EH (cell line): ENCODE data around the gene HPS3.

ENCODE experiments used
- DNase-seq: peaks from one replicate; pipeline ENCODE4 v3.0.0-alpha.2; 2015; ENCODE audit warnings: low read depth

Gene HPS3

DNA sequence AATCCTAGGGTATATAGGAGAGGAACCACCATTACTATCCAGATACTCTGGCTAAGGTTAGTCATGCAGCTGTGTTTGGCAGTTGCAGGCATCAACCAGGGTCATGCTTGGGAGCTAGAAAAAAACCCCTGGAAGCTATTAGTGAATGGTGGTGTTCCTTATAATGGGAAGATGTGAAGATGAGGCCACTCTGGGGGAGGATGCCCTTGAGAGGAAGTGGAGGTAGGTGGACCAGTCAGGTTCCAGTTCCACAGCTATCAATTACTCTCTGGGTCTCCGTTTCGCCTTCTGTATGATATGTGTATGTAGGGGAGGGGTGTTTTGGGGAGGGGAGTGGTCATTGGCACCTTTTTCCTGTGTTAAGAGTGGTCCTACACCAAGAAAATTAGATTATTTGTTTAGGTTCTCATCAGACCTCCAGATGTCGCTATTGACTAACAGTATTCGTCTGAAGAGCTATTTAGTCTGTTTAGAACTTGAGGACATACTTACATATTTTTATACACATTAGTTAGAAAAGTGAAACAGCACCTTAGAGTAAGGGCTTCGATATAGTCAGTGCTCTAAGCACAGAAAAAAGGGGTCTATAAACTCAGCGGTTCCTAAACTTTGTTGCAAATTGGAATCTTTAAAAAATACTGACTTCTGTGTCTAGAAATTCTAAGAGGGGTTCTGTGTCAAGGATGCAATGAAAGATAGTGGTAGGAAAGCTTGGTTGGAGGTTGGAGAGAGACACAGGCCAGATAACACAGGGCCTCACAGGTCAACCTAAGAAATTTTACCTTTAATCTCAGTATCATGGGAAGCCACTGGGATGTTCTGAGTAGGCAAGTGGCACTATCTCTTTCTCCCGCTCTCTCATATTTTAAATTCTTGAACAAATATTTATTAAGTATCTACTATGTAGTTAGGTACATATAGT, 9.1 kb upstream of the HPS3 start:
- peak; percentile 71 for DNase-seq

DNA sequence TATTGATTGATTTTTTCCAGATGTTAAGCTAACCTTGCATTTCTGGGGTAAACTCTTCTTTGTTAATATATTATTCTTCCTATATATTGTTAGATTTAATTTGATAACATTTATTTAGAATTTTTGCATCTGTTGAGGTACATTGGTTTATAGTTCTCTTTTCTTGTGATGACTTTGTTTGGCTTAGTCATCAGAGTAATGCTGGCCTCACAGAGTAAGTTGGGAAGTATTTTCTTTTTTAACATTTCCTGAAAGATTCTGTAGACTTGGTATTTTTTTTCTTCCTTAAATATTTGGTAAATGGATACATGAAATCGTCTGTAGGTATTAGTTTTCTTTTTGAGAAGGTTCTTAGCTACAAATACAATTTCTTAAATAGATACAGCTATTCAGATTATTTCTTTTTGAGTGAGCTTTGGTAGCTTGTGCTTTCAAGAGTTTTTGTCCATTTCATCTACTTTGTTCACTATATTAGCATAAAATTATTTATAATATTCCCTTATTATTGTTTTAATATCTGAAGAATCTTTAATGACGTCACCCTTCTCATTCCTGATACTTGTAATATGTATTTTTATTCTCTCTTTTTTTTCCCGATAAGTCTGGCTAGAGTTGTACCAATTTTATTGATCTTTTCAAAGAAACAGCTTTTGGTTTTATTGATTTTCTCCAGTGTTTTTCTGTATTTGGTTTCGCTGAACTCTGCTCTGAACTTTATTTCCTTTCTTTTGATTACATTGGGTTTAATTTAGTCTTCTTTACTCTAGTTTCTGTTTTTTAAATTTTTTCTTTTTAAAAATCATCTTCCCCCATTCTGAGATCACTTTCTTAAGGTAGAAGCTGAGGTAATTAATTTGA, 6.5 kb upstream of the HPS3 start:
- DNase-seq: peak; percentile 17

DNA sequence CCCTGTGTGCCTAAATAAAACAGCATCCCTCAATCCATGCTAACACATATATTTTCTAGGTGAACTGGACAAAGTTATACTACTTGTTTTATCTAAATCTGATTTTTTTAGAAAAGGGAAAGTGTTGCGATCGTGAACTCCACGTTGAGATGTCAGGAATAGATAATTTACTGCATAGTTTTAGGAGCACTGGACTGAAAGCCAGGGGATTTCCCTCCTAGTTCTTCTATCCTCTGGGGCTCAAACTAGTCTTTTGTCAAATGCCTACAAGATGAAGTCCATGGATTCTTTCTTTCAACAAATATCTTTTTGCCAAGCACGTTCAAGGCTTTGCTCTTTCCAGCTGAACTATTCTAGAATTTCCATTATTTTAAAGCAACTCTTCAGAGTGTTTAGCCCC, 617 bp upstream of the HPS3 start:
- peak; percentile 33 for DNase-seq

DNA sequence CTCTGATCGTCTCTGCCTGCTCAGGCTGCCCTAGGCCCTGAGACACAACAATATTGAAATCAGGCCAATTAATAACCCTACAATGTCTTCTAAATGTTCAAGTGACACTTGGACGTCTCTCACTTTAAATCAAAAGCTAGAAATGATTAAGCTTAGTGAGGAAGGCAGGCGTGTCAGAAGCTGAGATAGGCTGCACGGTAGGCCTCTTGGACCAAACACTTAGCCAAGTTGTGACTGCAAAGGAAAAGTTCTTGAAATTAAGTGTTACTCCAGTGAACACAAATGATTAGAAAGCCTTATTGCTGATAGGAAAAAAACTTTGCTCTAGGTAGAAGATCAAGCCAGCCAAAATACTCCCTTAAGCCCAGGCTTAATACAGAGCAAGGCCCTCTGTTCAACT, 2.2 kb downstream of the HPS3 start:
- DNase-seq: no peak

DNA sequence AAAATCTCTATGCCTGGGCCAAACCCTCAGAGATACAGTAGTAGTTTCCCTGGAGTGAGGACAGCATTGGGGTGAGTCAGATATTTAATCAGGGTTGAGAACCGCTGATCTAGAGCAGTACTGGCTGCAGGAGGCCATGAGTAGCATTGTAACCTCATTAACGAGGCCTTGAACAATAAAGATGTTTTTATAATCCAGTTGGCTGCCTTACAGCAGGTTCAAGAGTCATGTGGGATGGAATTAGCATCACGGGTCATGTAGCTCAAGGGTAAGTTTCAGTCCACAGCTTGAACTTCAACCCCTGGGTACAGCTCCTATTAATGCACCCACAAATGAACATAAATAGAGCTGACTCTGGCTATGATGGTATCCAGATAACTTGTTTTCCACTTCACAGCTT, 5.1 kb downstream of the HPS3 start:
- DNase-seq: peak; percentile 78

DNA sequence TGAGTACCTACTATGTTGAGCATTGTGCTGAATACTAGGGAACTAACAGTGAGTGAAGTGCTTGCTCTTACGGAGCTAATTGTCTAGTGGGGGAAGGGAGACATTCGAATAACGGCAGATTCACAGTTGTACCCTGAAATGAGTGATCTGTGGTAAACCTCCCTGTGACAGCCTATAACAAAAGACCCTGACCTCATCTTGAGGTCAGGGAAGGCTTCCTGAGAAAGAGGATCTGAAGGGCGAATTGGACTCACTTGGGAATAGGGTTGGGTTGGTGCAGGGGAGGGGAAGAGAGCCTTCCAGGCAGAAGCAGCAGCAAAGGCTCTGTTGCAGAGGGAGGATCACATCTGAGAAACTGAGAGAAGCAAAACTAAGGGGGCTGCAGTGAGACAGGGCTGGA, 13.2 kb downstream of the HPS3 start:
- DNase-seq: no peak

DNA sequence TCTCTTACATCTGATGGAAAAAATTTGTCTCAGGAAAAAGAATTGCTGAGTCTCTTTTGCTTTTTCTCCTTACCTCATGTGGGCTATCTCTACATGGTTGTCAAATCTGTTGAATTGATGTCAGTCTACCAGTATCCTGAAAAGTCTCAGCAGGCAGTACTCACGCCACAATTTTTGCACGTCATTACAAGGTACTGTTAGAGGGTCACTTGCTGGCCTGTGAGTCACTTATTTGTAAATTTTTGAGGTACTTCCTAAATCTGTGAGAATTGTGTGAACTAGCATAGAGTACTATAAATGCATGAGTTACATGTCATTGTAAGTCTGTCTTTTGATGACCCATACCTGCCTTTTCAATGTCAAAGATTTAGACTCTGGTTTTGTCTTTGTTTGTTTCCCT, 15.9 kb downstream of the HPS3 start:
- no peak for DNase-seq

DNA sequence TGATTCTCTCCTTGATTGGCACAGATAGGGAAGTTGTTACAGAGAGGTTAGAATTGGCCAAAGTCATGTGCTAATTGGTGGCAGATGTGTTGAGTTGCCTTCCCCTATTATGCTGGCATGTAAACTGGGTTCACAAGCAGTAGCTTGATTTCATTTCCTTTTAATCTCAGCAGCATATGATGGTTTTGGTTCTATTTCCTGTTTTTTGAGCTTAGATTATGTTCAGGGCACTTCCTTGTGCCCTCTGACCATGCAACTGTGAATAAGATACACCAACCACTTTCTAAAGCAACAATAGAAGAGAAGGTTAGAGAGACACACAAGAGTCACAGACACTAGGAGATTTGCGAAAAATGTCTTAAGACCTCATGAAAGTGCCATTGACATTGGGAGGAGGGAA, 16.5 kb downstream of the HPS3 start:
- DNase-seq: peak; percentile 3

DNA sequence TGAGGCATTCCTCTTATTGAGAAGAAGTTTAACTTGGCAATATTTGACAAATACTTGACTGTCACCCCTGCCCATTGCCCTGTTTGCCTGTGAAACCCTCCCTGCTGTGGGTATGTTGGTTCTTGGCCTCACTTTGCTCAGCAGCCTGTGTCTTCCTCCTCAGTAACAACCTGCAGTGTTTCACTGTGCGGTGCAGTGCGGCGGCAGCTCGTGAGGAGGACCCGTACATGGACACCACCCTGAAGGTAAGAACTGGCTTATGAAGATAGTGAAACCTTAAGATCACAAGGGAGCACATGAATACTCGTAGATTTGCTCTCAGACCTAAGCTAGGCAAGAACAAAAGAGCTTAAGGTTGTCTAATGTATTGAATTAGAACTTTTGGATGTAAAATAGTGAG, 21.0 kb downstream of the HPS3 start:
- no peak for DNase-seq

DNA sequence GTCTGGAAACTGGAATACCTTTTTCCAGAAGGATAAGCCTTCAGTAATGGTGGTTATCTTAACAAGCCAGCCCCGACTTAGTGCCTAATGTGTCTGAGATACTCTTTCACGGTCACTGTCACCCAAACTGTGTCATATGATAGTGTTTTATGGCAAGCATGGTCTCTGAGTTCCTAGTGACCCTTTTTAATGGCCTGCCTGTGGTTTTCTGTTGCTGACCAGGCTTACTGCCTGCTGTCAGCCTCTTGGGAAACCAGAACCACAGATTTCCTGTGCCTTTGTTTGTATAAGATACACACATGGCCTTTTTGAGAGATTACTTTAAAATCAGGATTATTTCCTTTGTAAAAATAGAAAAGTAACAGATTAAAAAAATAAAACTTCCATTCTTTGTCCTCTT, 22.4 kb downstream of the HPS3 start:
- DNase-seq: peak; percentile 84

DNA sequence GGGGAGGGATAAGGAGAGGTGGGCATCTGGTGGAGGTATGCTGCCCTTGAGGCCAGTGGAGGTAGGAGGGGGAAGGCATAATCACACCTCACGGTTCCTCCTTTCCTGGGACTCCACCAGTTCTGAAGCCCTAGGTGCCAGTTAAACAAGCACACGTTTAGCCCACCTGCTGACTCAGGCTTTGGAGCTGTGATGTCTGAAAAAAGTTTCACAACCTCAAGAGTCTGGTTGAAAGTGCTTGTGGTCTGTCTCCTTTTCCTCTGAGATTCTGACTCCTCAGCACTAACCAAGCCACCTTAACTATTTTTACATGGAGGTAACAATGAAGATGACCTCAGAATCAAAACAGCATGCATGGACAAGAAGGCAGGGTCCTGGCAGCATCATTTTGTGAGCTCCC, 23.0 kb downstream of the HPS3 start:
- DNase-seq: peak; percentile 41

DNA sequence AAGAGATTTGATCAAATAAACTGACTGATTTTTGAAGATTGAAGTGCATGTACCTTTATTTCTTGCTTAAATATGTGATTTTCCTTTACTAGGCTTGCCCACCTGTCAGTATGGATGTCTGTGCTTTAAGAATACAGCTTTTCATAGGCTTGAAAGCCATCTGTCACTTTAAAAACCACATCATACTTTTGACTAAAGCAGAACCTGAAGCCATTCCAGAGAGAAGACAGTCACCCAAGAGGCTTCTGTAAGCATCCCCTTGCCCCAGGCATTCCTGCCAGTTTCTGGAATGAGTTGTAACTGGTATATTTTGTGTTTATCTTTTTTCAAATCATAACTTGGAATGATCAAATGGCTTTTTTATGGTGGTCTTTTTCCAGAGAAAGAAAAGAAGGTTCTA, 24.0 kb downstream of the HPS3 start:
- peak; percentile 41 for DNase-seq

DNA sequence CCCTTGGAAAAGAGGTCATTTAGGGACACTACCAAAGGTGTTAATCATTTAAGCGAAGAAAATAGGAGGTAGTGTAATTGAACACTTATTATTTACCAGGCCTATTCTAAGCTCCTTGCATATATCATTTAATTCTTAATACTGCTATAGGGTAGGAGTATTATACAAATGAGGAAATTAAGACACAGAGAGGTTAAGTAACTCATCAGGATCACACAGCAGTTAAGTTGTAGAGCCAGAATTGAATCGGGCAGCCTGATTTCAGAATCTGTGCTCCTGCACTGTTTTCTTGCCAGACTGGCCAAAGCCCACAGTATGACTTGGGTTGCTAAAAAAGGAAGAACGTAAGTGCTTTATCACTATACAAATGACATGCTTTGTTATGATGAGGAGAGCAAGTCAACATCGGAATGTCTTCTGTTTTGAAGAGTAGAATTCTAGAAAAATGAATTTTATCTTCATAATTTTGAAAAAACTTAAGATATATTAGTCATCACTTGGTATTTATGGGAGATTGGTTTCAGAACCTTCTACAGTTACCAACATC, 31.4 kb downstream of the HPS3 start:
- DNase-seq: no peak

DNA sequence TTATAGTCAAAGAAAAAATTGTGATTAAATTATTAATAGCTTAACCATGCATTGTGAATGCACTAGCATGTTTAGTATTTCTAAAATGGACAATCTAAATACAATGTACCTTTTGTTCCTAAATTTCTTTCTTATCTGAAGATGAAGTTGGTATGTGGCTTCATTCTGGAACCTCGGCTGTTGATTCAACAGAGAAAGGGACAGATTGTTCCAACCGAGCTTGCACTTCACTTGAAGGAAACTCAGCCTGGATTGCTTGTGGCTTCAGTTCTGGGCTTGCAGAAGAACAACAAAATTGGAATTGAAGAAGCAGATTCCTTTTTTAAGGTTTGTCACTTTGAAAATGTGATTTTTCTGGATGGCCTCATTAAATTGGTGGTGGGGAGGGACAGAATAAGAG, 32.6 kb downstream of the HPS3 start:
- no peak for DNase-seq

DNA sequence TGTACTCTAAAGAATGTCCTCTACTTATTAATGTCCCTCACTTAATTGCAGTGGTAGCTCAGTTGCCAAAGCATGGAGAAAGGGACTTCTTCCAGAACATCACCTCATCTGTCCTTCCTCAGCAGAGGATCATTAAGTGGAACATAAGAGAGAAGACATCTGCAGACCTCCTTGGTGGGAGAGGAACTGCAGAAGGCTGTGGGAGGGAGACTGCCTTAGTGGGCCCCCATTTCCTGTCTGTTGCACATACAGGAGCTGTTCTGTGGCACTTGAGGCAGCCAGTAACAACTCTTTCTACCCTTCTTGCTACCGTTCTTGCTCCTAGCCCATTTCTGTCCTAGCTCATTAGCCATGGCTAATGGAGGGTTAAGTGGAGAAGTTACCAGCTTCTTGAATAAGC, 33.6 kb downstream of the HPS3 start:
- no peak for DNase-seq

DNA sequence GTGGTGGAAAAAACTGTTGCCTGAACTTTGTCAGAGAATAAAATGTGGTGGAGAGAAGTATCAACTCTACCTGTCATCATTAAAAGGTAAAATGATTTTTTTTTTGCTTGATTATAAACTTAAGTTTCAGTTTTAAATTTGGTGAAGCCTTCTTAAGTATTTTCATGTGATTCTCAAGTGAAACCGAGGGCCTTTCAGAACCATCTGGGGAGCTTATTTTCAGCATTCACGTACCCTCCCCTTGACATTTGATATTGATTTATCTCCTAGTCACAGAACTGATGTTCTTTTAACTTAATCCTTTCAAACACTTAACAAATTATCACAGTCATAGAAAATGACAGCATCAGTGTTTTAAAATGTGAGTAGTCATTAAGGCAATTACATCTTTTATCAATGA, 38.5 kb downstream of the HPS3 start:
- DNase-seq: no peak

DNA sequence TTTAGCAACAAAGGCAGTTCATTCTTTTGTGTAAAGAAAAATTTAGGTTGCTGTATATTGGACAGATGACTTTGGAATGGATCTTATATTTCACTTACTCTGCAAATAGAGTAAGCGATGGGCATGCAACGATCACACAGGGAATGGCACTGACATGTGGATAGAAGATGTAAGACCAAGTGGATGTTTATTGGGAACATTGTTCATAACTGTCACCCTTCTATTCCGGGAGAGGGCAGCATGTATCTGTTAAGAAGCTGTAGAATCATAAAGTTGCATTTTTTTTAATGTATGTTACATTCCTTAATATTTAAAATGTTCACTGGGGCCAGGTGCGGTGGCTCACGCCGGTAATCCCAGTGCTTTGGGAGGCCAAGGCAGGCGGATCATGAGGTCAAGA, 41.2 kb downstream of the HPS3 start:
- DNase-seq: no peak

DNA sequence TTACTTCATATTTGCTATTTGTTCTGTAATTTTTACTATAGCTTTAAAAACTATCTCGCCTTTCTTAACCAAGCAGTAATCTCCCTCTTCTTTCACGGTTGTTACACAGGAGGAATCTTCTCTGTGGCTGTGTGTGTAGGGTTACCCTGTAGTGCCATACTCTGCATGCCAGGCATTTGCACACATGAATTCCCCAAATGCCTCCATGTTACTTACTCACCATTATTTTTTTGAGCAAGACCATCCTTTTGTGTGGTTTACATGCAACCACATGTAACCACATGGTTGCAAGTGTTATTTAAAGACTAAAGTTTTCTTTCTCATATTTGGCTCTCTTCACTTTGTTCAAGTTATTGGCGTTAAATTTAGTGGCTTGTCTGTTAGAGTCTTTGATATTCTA, 45.5 kb downstream of the HPS3 start:
- DNase-seq: peak; percentile 52

DNA sequence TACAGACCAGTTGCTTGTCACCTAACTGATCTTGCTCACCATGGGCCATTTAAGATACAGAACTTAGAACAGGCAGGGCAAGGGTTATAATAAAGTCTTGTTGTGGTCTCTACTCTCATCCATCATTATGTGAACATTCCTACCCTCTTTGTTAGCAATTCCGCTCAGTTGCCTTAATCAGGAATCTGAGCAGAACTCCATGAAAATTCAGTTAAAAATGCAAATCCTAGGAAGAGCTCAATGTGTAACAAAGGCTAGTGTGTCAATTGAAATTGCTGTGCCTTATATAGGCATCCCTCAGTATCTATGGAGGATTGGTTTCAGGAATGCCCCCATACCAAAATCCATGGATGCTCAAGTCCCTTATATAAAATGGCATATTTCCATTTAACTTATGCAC, 47.7 kb downstream of the HPS3 start:
- no peak for DNase-seq

DNA sequence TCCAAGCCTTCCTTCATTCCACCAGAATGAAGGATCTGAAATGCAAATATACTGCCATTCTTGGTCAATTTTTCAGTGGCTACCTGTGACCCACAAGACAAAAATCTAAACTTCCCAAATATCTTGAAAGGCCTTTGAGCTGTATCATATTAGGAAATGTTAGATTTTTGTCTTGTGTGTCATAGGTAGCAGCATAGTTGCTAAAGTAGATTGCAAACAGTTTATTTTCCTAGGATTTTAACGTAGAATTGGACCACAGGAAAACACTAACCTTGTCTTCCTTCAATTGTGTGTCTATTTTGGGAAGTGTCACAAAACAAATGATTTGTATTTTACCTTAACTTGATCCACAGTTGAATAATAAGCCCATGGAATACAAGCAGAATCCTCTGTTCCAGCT, 49.8 kb downstream of the HPS3 start:
- peak; percentile 81 for DNase-seq

DNA sequence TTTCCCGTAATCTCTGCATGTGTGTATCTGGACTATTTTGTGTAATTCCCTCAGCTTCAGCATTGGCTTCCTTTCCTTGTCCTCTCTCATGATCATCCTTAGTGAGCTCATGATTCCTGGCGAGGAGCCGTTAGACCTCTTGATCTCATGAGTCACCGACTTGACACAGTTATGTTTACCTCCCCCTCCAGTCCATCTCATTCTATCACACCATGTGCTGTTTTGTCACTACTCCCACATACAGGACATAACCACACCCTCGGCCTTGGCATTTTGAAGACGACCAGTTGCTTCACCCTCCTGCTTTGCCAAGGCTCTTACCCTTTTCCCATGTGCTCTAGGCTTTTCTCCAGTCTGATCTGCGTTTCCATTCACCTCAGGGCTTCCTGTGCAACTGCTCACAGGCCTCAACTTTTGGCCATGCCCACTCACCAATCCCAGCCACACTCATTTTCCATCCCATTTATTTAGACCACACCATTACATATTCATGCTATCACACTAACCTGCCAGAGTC, 50.7 kb downstream of the HPS3 start:
- DNase-seq: peak; percentile 99

DNA sequence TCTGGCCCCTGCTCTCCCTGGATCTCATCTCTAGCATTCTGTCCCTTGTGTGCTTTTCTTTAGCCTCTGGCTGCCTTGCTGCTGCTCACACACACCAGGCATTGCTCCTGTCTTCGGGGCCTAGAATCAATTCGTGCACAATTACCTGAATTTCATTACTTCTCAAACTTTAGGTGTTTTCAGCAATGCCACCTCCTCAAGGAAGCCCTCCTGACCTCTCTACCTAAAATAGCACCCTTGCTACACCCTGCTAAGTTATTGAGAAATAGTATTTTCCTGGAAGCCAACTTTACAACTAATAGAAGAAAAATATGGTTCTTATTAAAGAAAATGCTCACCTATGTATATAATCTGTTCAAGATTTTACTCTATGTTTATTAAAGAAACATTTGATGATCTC, 51.7 kb downstream of the HPS3 start:
- no peak for DNase-seq

DNA sequence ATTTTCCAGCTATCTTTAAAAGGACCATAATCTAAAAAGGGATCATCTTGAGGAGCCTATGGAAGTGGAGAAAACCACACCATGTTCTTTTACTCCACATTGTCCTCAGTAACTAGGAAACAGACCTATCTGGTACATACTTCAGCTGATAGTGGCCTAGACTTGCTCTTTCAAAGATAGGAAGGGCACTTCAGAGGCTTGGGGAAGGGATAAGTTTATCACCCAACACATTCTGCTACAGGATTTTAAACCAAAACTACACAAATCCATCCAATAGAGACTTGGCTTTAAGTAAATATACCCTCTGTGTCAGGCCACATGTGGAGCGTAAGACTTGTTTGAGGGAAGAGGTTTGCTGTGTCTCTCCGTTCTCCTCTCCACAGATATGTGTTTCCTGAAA, 56.8 kb downstream of the HPS3 start:
- no peak for DNase-seq
